Mesodermal cell (in vitro differentiated cells): Measurements from ENCODE around the gene RBM34.
"Not testable (repeated sequence)": the region's sequence is repeated elsewhere in the genome, so short reads cannot be mapped to it uniquely, and the experiment has no call there.

Source experiments
- H3K27ac ChIP-seq: 2 replicates; pipeline ENCODE4 v1.7.0; 2013; ENCODE audit warnings: mild to moderate bottlenecking, low read depth, low read length, moderate library complexity; ENCODE audit not compliant: severe bottlenecking
- H3K36me3 ChIP-seq: 2 replicates; pipeline ENCODE4 v1.7.1; 2013; ENCODE audit warnings: mild to moderate bottlenecking, low read length, moderate library complexity; ENCODE audit not compliant: control insufficient read depth, insufficient read depth
- H3K4me1 ChIP-seq: one replicate; pipeline ENCODE4 v1.7.1; 2013; ENCODE audit warnings: mild to moderate bottlenecking, low read length; ENCODE audit not compliant: insufficient read depth, control insufficient read depth, poor library complexity, severe bottlenecking
- H3K4me3 ChIP-seq: 2 replicates; pipeline ENCODE4 v1.7.0; 2013; ENCODE audit warnings: low read length, control low read depth, mild to moderate bottlenecking; ENCODE audit not compliant: insufficient read depth, poor library complexity, severe bottlenecking; ENCODE audit errors: extremely low read depth
- H3K9me3 ChIP-seq: 2 replicates; pipeline ENCODE4 v1.7.1; 2013; ENCODE audit warnings: mild to moderate bottlenecking, low read length, moderate library complexity; ENCODE audit not compliant: control insufficient read depth
- WGBS, 2 experiments: methylation state at CpG; one replicate each; pipeline ENCODE4 v1.1.5; 2013; ENCODE audit warnings: missing lambda C conversion rate in 2 of 2; ENCODE audit not compliant: insufficient coverage in 2 of 2; 5-methylcytosine and 5-hydroxymethylcytosine counted together

Gene RBM34

GRCh38 chr1:235091319-235092044, 69.6 kb downstream of the RBM34 start:
- H3K36me3 ChIP-seq, H3K4me3 ChIP-seq, H3K9me3 ChIP-seq: not testable (repeated sequence)
- 90 to 95% methylated on average over 13 of the region's 20 CpGs for WGBS, 2 experiments
- Histone ChIP-seq H3K4me1 (peaks cover 40% of the 10 kb centered on the region), H3K27ac (peak overlapping the region; percentile 87)

GRCh38 chr1:235090406-235091069, 70.5 kb downstream of the RBM34 start:
- 46 to 51% methylated on average over 18 to 20 of the region's 20 CpGs for WGBS, 2 experiments
- Histone ChIP-seq H3K4me1 (peaks cover 31% of the 10 kb centered on the region), H3K36me3 (no peaks in the 10 kb centered on the region), H3K9me3 (no peaks in the 10 kb centered on the region), H3K27ac (peak overlapping the region; percentile 87), H3K4me3 (no peak overlapping the region)

GRCh38 chr1:235088907-235089306, 72.1 kb downstream of the RBM34 start:
- WGBS, 2 experiments = 94 to 96% methylated on average over 6 of the region's 7 CpGs
- Histone ChIP-seq H3K9me3 (no peaks in the 10 kb centered on the region), H3K4me1 (peaks cover 30% of the 10 kb centered on the region), H3K27ac (no peak overlapping the region), H3K4me3 (no peak overlapping the region), H3K36me3 (no peaks in the 10 kb centered on the region)

- Histone ChIP-seq H3K36me3 (no peaks in the 10 kb centered on the region), H3K27ac (no peak overlapping the region), H3K4me3 (no peak overlapping the region), H3K9me3 (no peaks in the 10 kb centered on the region), H3K4me1 (peaks cover 29% of the 10 kb centered on the region)
- 97 to 98% methylated on average over 6 of the region's 6 CpGs for WGBS, 2 experiments
Measured at GRCh38 chr1:235088430-235088829, 72.6 kb downstream of the RBM34 start.

- WGBS, 2 experiments = 95 to 97% methylated on average over 3 to 4 of the region's 6 CpGs
- Histone ChIP-seq H3K36me3 (no peaks in the 10 kb centered on the region), H3K9me3 (no peaks in the 10 kb centered on the region), H3K4me1 (peaks cover 29% of the 10 kb centered on the region), H3K27ac (no peak overlapping the region), H3K4me3 (no peak overlapping the region)
Measured at GRCh38 chr1:235087906-235088305, 73.1 kb downstream of the RBM34 start.

- H3K4me3 ChIP-seq, H3K27ac ChIP-seq, H3K36me3 ChIP-seq, H3K9me3 ChIP-seq: not testable (repeated sequence)
- WGBS, 2 experiments = 87 to 93% methylated on average over 3 of the region's 12 CpGs
- H3K4me1 ChIP-seq = peaks cover 19% of the 10 kb centered on the region
Measured at GRCh38 chr1:235085411-235086117, 75.5 kb downstream of the RBM34 start.
